H1 (cell line): ENCODE measurements around the gene ARHGEF28. TPM values are rescaled to one million over a fixed set of nuclear protein-coding genes. Genes with fewer than 3 reads are reported as not detected.

Experiments used
- CTCF ChIA-PET: fragments of 300-600 bp; sonication (Branson Sonifier 250); formaldehyde crosslinking; loops from one replicate; lab custom pipeline; 2021; ENCODE audit not compliant: partially characterized antibody; lab: Charles Lee
- POLR2A ChIA-PET: fragments of 300-600 bp; sonication (Branson Sonifier 250); formaldehyde crosslinking; loops from one replicate; lab custom pipeline; 2021; ENCODE audit warnings: inconsistent platforms; ENCODE audit not compliant: partially characterized antibody; lab: Charles Lee
- DNase-seq, 2 experiments: peaks; one replicate each; pipeline versions ENCODE4 v3.0.0 to v3.0.0-alpha.2; 2010 to 2022; ENCODE audit warnings: low spot score in 2 of 2, low read depth in 1 of 2, mixed read lengths in 1 of 2
- FAIRE-seq: peaks from 2 replicates; lab custom pipeline; 2011; peaks lifted over from hg19 to GRCh38; lab: Jason Lieb, UNC
- H2AFZ ChIP-seq: 2 replicates; pipeline ENCODE4 v1.8.1; 2012; ENCODE audit warnings: low read length, inconsistent platforms
- H2AK5ac ChIP-seq: 2 replicates; pipeline ENCODE4 v1.6.1; 2013; ENCODE audit warnings: low read depth, low read length
- H2BK120ac ChIP-seq: replicated peaks from 2 replicates; pipeline ENCODE3; 2013; ENCODE audit warnings: low read depth, low read length, inconsistent platforms
- H2BK12ac ChIP-seq: 2 replicates; pipeline ENCODE4 v1.6.1; 2013; ENCODE audit warnings: low read depth, low read length
- H2BK15ac ChIP-seq: 2 replicates; pipeline ENCODE4 v1.6.1; 2013; ENCODE audit warnings: low read length
- H2BK20ac ChIP-seq: 2 replicates; pipeline ENCODE4 v1.6.1; 2013; ENCODE audit warnings: low read length
- H2BK5ac ChIP-seq: 2 replicates; pipeline ENCODE4 v1.6.1; 2013; ENCODE audit warnings: low read depth, low read length
- H3K14ac ChIP-seq: 2 replicates; pipeline ENCODE4 v1.6.1; 2013; ENCODE audit warnings: inconsistent platforms; ENCODE audit not compliant: insufficient read length
- H3K18ac ChIP-seq: 2 replicates; pipeline ENCODE4 v1.6.1; 2013; ENCODE audit warnings: low read length; ENCODE audit errors: extremely low read depth
- H3K23ac ChIP-seq: 2 replicates; pipeline ENCODE4 v1.6.1; 2013; ENCODE audit warnings: inconsistent platforms; ENCODE audit not compliant: insufficient read length
- H3K23me2 ChIP-seq: 2 replicates; pipeline ENCODE4 v1.6.1; 2013; ENCODE audit warnings: low read depth, low read length
- H3K27ac ChIP-seq: 2 replicates; pipeline ENCODE4 v1.6.1; 2011; ENCODE audit warnings: low read depth, low read length, inconsistent platforms
- H3K27me3 ChIP-seq, 4 experiments: replicated peaks in 1 of 4; 1 replicate in 1 of 4; 2 replicates in 3 of 4; pipeline versions ENCODE4 v1.6.1 to v1.8.1; 2011 to 2013; ENCODE audit warnings: low read length in 3 of 4, mild to moderate bottlenecking in 3 of 4, inconsistent platforms in 2 of 4, mixed read lengths in 2 of 4, moderate library complexity in 1 of 4; ENCODE audit not compliant: control insufficient read depth in 3 of 4, insufficient read depth in 3 of 4; ENCODE audit errors: extremely low read depth in 1 of 4
- H3K36me3 ChIP-seq, 4 experiments: 2 replicates each; pipeline versions ENCODE4 v1.6.1 to v1.8.1; 2011 to 2013; ENCODE audit warnings: mild to moderate bottlenecking in 4 of 4, low read length in 3 of 4, moderate library complexity in 2 of 4, control low read depth in 1 of 4, inconsistent platforms in 1 of 4; ENCODE audit not compliant: insufficient read depth in 4 of 4, control insufficient read depth in 2 of 4
- H3K4ac ChIP-seq: replicated peaks from 2 replicates; pipeline ENCODE3; 2013; ENCODE audit warnings: low read length, low read depth, mixed read lengths, inconsistent platforms; ENCODE audit not compliant: insufficient read length
- H3K4me1 ChIP-seq, 4 experiments: replicated peaks in 1 of 4; 1 replicate in 1 of 4; 2 replicates in 3 of 4; pipeline versions ENCODE4 v1.6.1 to v1.8.1; 2011 to 2013; ENCODE audit warnings: low read length in 3 of 4, inconsistent platforms in 2 of 4, mixed read lengths in 1 of 4; ENCODE audit not compliant: insufficient read depth in 4 of 4, control insufficient read depth in 3 of 4
- H3K4me2 ChIP-seq, 2 experiments: 2 replicates each; pipeline versions ENCODE4 v1.6.1 to v1.8.1; 2011 to 2013; ENCODE audit warnings: low read depth in 2 of 2, low read length in 2 of 2, control low read depth in 1 of 2, inconsistent platforms in 1 of 2, mild to moderate bottlenecking in 1 of 2; ENCODE audit not compliant: insufficient read depth in 1 of 2
- H3K4me3 ChIP-seq, 4 experiments: fragments of 200-600, 300-600 bp in 1 of 4; sonication (generic), shearing (Covaris generic), sonication (Bioruptor Twin) in 1 of 4; 2 replicates each; pipeline versions ENCODE4 v1.5.1 to v1.8.1; 2011 to 2016; ENCODE audit warnings: low read length in 4 of 4, low read depth in 3 of 4, control low read depth in 2 of 4, inconsistent platforms in 2 of 4, mild to moderate bottlenecking in 2 of 4, mixed read lengths in 1 of 4, moderate library complexity in 1 of 4; ENCODE audit not compliant: insufficient read depth in 2 of 4; ENCODE audit errors: extremely low read depth in 1 of 4
- H3K56ac ChIP-seq: replicated peaks from 2 replicates; pipeline ENCODE3; 2013; ENCODE audit warnings: low read depth, mild to moderate bottlenecking, mixed read lengths, low read length, inconsistent platforms; ENCODE audit not compliant: insufficient read length
- H3K79me1 ChIP-seq: 2 replicates; pipeline ENCODE4 v1.6.1; 2013; ENCODE audit warnings: low read depth, low read length, control low read depth
- H3K79me2 ChIP-seq, 2 experiments: 2 replicates each; pipeline versions ENCODE4 v1.6.1 to v1.8.1; 2012 to 2013; ENCODE audit warnings: low read length in 2 of 2, mild to moderate bottlenecking in 2 of 2, inconsistent platforms in 1 of 2; ENCODE audit not compliant: insufficient read depth in 2 of 2, control insufficient read depth in 1 of 2
- H3K9ac ChIP-seq, 4 experiments: replicated peaks in 1 of 4; 1 replicate in 1 of 4; 2 replicates in 3 of 4; pipeline versions ENCODE4 v1.6.1 to v1.8.1; 2011 to 2013; ENCODE audit warnings: low read depth in 3 of 4, low read length in 3 of 4, control low read depth in 2 of 4, mild to moderate bottlenecking in 2 of 4, moderate library complexity in 2 of 4, inconsistent platforms in 1 of 4; ENCODE audit errors: extremely low read depth in 1 of 4
- H3K9me3 ChIP-seq, 2 experiments: 2 replicates each; pipeline versions ENCODE4 v1.6.1 to v1.8.1; 2012 to 2013; ENCODE audit warnings: mild to moderate bottlenecking in 2 of 2, moderate library complexity in 2 of 2, control low read depth in 1 of 2, inconsistent platforms in 1 of 2, low read depth in 1 of 2, low read length in 1 of 2, mixed read lengths in 1 of 2; ENCODE audit not compliant: insufficient read depth in 2 of 2
- H4K20me1 ChIP-seq, 2 experiments: replicated peaks in 1 of 2; 2 replicates each; pipeline versions ENCODE3 to v1.8.1; 2011 to 2013; ENCODE audit warnings: inconsistent platforms in 2 of 2, low read length in 2 of 2, mild to moderate bottlenecking in 1 of 2; ENCODE audit not compliant: insufficient read depth in 2 of 2, control insufficient read depth in 1 of 2
- H4K5ac ChIP-seq: 2 replicates; pipeline ENCODE4 v1.6.1; 2013; ENCODE audit warnings: low read length, low read depth, mixed read lengths, inconsistent platforms; ENCODE audit not compliant: insufficient read length
- H4K8ac ChIP-seq: 2 replicates; pipeline ENCODE4 v1.8.0; 2013; ENCODE audit warnings: mild to moderate bottlenecking, moderate library complexity, low read length, inconsistent platforms; ENCODE audit not compliant: insufficient read depth; ENCODE audit errors: extremely low read depth
- H4K91ac ChIP-seq: replicated peaks from 2 replicates; pipeline ENCODE3; 2013; ENCODE audit warnings: low read length, mixed read lengths, inconsistent platforms; ENCODE audit not compliant: insufficient read length
- ATF3 ChIP-seq: IDR thresholded peaks from 2 replicates; pipeline ENCODE4 v1.6.1; 2011; ENCODE audit warnings: low read depth, mild to moderate bottlenecking, low read length; ENCODE audit not compliant: insufficient read depth
- EZH2 ChIP-seq: fragments of 200-600 bp; sonication (generic); IDR thresholded peaks from 2 replicates; pipeline ENCODE4 v1.7.1; 2012; ENCODE audit warnings: low read depth, mild to moderate bottlenecking, moderate library complexity, low read length, inconsistent platforms; ENCODE audit not compliant: severe bottlenecking
- JUND ChIP-seq: IDR thresholded peaks from 2 replicates; pipeline ENCODE4 v1.6.1; 2011; ENCODE audit warnings: mild to moderate bottlenecking, improper control_type of control experiment, low read length
- MAX ChIP-seq: IDR thresholded peaks from 2 replicates; pipeline ENCODE4 v1.6.1; 2012; ENCODE audit warnings: inconsistent platforms
- NANOG ChIP-seq: IDR thresholded peaks from 2 replicates; pipeline ENCODE4 v1.6.1; 2011; ENCODE audit warnings: low read length, low read depth, mild to moderate bottlenecking, inconsistent platforms; ENCODE audit not compliant: insufficient read depth, poor library complexity, severe bottlenecking
- POLR2A ChIP-seq, 2 experiments: IDR thresholded peaks; 1 replicate in 1 of 2; 2 replicates in 1 of 2; pipeline ENCODE4 v1.6.1; 2011; ENCODE audit warnings: low read depth in 2 of 2, low read length in 2 of 2, mild to moderate bottlenecking in 2 of 2; ENCODE audit errors: control extremely low read depth in 1 of 2
- RFX5 ChIP-seq: IDR thresholded peaks from 2 replicates; pipeline ENCODE4 v1.6.1; 2011; ENCODE audit warnings: low read depth, low read length, improper control_type of control experiment, borderline replicate concordance
- RNF2 ChIP-seq: fragments of 200-900, 300-1000 bp; sonication (generic); IDR thresholded peaks from 2 replicates; pipeline ENCODE4 v1.7.1; 2016; ENCODE audit warnings: borderline replicate concordance, low read depth, mild to moderate bottlenecking, antibody characterized with exemption, low read length; ENCODE audit not compliant: poor library complexity, severe bottlenecking; ENCODE audit errors: missing control alignments
- SIRT6 ChIP-seq: IDR thresholded peaks from one replicate; pipeline ENCODE4 v1.7.1; 2012; ENCODE audit warnings: low read length, inconsistent platforms
- TAF1 ChIP-seq: IDR thresholded peaks from 2 replicates; pipeline ENCODE4 v1.6.1; 2011; ENCODE audit warnings: mild to moderate bottlenecking, low read depth, low read length
- TCF12 ChIP-seq: IDR thresholded peaks from 2 replicates; pipeline ENCODE4 v1.6.1; 2011; ENCODE audit warnings: low read depth, mild to moderate bottlenecking, low read length
- YY1 ChIP-seq: IDR thresholded peaks from 2 replicates; pipeline ENCODE4 v1.6.1; 2011; ENCODE audit warnings: low read depth, mild to moderate bottlenecking, low read length
- WGBS, 2 experiments: shearing (Covaris generic) in 1 of 2; methylation state at CpG; one replicate each; pipeline versions ENCODE4 v1.1.6 to v1.1.7; 2013 to 2015; ENCODE audit warnings: low lambda C conversion rate in 2 of 2, mixed read lengths in 2 of 2, inconsistent platforms in 1 of 2, low coverage in 1 of 2, missing lambda C conversion rate in 1 of 2; ENCODE audit not compliant: insufficient replicate concordance in 2 of 2, insufficient coverage in 1 of 2, insufficient read length in 1 of 2; ENCODE audit errors: extremely low coverage in 1 of 2, missing lambda C conversion rate in 1 of 2; 5-methylcytosine and 5-hydroxymethylcytosine counted together
- polyA plus RNA-seq, 7 experiments: library from polyadenylated mRNA; depleted of rRNA in 3 of 7; stranded (reverse) in 5 of 7; unstranded in 2 of 7; fragments of >200 nt in 5 of 7; fragments of 200-250 nt in 2 of 7; gene quantifications; 1 replicate in 5 of 7; 2 replicates in 1 of 7; 4 replicates in 1 of 7; pipeline versions ENCODE4 v1.2.1 to v1.2.3, GENCODE V29; 2011 to 2013; ENCODE audit warnings: missing spikeins in 2 of 7, mixed read lengths in 2 of 7
- total RNA-seq: library from RNA; stranded (reverse); fragmentation: NEBNext Ultra II Directional; extraction: Animal tissue kit (Norgen Biotek cat#: 25700); gene quantifications from 2 replicates; pipeline ENCODE4 v1.2.1, GENCODE V29; 2021

ARHGEF28 gene
- total and polyA plus RNA-seq, 2 of the 8 experiments (the other 6 are each of a cell fraction or from before 2014, with no cell fraction given) = 0.33 to 1.0 TPM

GRCh38 chr5:73619606-73620333 lies 6.2 kb upstream of the ARHGEF28 start:
- H3K79me2 ChIP-seq = no peaks in the 10 kb centered on the region
- H3K4ac ChIP-seq = no peak overlapping the region
- no peaks in the 10 kb centered on the region for H4K20me1 ChIP-seq
- no peak overlapping the region for H2BK120ac ChIP-seq
- no peak overlapping the region for H4K91ac ChIP-seq
- H3K4me1 ChIP-seq = 0 out of 7 replicates have a peak, but pooled peaks cover 0 to 4% (median 0%) of the 10 kb centered on the region in 4 experiments
- DNase-seq = no peak
- H2BK20ac ChIP-seq = no peak overlapping the region
- H4K5ac ChIP-seq = no peak overlapping the region
- H3K79me1 ChIP-seq = no peaks in the 10 kb centered on the region
- H3K9ac ChIP-seq = no peak overlapping the region
- FAIRE-seq = no peak
- no peaks in the 10 kb centered on the region for H3K9me3 ChIP-seq
- no peak overlapping the region for H3K14ac ChIP-seq
- CTCF ChIA-PET = interaction anchor here (1.3 kb wide), 1 partner anchor 23 kb away, joined by 5 read pairs; no protein-coding TSS in a partner anchor
- POLR2A ChIA-PET = no interaction called here
- H3K56ac ChIP-seq = no peak overlapping the region
- H3K23ac ChIP-seq = no peak overlapping the region
- no peak overlapping the region for H4K8ac ChIP-seq
- no peak overlapping the region for H3K18ac ChIP-seq
- 86% methylated on average over 4 of the region's 4 CpGs; no CpG with 5 or more reads in 1 of the 2 experiments for WGBS, 2 experiments
- H2AFZ ChIP-seq = no peak overlapping the region
- no peaks in the 10 kb centered on the region for H3K23me2 ChIP-seq
- no peak overlapping the region for H2BK5ac ChIP-seq
- no peak overlapping the region for H3K27ac ChIP-seq
- no peaks in the 10 kb centered on the region for H3K36me3 ChIP-seq
- no peak overlapping the region for H3K4me2 ChIP-seq
- H2AK5ac ChIP-seq = no peak overlapping the region
- H2BK15ac ChIP-seq = no peak overlapping the region
- H3K4me3 ChIP-seq = no peak overlapping the region
- H3K27me3 ChIP-seq = no peaks in the 10 kb centered on the region
- H2BK12ac ChIP-seq = no peak overlapping the region
- TF ChIP-seq JUND (no peak), POLR2A (IDR thresholded peaks at IDR 0.05; ENCODE audit: control extremely low read depth in 1 of 2, low read depth in 2 of 2, low read length in 2 of 2) (no peak), SIRT6 (no peak), NANOG (no peak), EZH2 (no peak), TCF12 (no peak), RFX5 (no peak), TAF1 (no peak), MAX (no peak), ATF3 (no peak), RNF2 (no peak), YY1 (no peak)
